SK-N-SH treated with all-trans-retinoic acid at 6 μM for 48 hours (cell line): ENCODE measurements around the gene SIGLECL1.

Experiments used
- ATAC-seq: fragments of 200-7000 bp; cut with Tn5 transposase; 3 replicates; pipeline ENCODE4 v1.9.1; 2020; ENCODE audit warnings: mild to moderate bottlenecking, moderate library complexity
- ARNTL ChIP-seq: fragments of 450-650 bp; formaldehyde crosslinking; IDR thresholded peaks from 2 replicates; pipeline ENCODE4 v1.5.0; 2020; ENCODE audit warnings: low read depth, mild to moderate bottlenecking, moderate library complexity, borderline replicate concordance
- BACH2 ChIP-seq: fragments of 250-450 bp; sonication (Bioruptor Pico); IDR thresholded peaks from 2 replicates; pipeline ENCODE4 v1.9.0; 2021; ENCODE audit warnings: mild to moderate bottlenecking, borderline replicate concordance
- CREB5 ChIP-seq: fragments of 250-450 bp; sonication (Bioruptor Pico); IDR thresholded peaks from 2 replicates; pipeline ENCODE4 v1.5.1; 2020; ENCODE audit warnings: low read depth, mild to moderate bottlenecking, moderate library complexity
- CSDC2 ChIP-seq: fragments of 250-450 bp; sonication (Bioruptor Pico); IDR thresholded peaks from 2 replicates; pipeline ENCODE4 v1.5.0; 2020; ENCODE audit warnings: mild to moderate bottlenecking, moderate library complexity
- CSRNP3 ChIP-seq: fragments of 250-450 bp; sonication (Bioruptor Pico); IDR thresholded peaks from 2 replicates; pipeline ENCODE4 v1.5.1; 2021; ENCODE audit warnings: mild to moderate bottlenecking, moderate library complexity
- ESRRG ChIP-seq: fragments of 250-450 bp; sonication (Bioruptor Pico); IDR thresholded peaks from 2 replicates; pipeline ENCODE4 v1.6.1; 2021; ENCODE audit warnings: mild to moderate bottlenecking
- GLIS3 ChIP-seq: fragments of 250-450 bp; sonication (Bioruptor Pico); IDR thresholded peaks from 2 replicates; pipeline ENCODE4 v1.5.0; 2020; ENCODE audit warnings: mild to moderate bottlenecking, moderate library complexity
- OSR1 ChIP-seq: fragments of 250-450 bp; sonication (Bioruptor Pico); IDR thresholded peaks from 2 replicates; pipeline ENCODE4 v1.8.0; 2022; ENCODE audit warnings: moderate library complexity, mild to moderate bottlenecking, inconsistent platforms
- PATZ1 ChIP-seq: fragments of 250-450 bp; sonication (Bioruptor Pico); IDR thresholded peaks from 2 replicates; pipeline ENCODE4 v1.8.0; 2020; ENCODE audit warnings: mild to moderate bottlenecking, moderate library complexity, borderline replicate concordance
- POU6F1 ChIP-seq: fragments of 250-450 bp; sonication (Bioruptor Pico); IDR thresholded peaks from 2 replicates; pipeline ENCODE4 v1.8.0; 2021; ENCODE audit warnings: low read depth, mild to moderate bottlenecking, moderate library complexity, borderline replicate concordance
- PPARA ChIP-seq: fragments of 250-450 bp; sonication (Bioruptor Pico); IDR thresholded peaks from 2 replicates; pipeline ENCODE4 v1.5.0; 2020; ENCODE audit warnings: mild to moderate bottlenecking, borderline replicate concordance
- RARB ChIP-seq: fragments of 250-450 bp; sonication (Bioruptor Pico); IDR thresholded peaks from 2 replicates; pipeline ENCODE4 v1.8.0; 2021; ENCODE audit warnings: mild to moderate bottlenecking, moderate library complexity
- TSHZ2 ChIP-seq: fragments of 250-450 bp; sonication (Bioruptor Pico); IDR thresholded peaks from 2 replicates; pipeline ENCODE4 v1.5.0; 2020; ENCODE audit warnings: mild to moderate bottlenecking, moderate library complexity
- ZC3H10 ChIP-seq: fragments of 250-450 bp; sonication (Bioruptor Pico); IDR thresholded peaks from 2 replicates; pipeline ENCODE4 v1.5.1; 2021; ENCODE audit warnings: mild to moderate bottlenecking, moderate library complexity
- ZFP3 ChIP-seq: fragments of 250-450 bp; sonication (Bioruptor Pico); IDR thresholded peaks from 2 replicates; pipeline ENCODE4 v1.5.0; 2020; ENCODE audit warnings: mild to moderate bottlenecking, moderate library complexity
- ZFP30 ChIP-seq: fragments of 450-650 bp; formaldehyde crosslinking; IDR thresholded peaks from 2 replicates; pipeline ENCODE4 v1.5.0; 2022; ENCODE audit warnings: mild to moderate bottlenecking, moderate library complexity
- ZNF565 ChIP-seq: fragments of 450-650 bp; formaldehyde crosslinking; conservative IDR thresholded peaks from 2 replicates; pipeline ENCODE4 v1.5.0; 2020; ENCODE audit warnings: low read depth, mild to moderate bottlenecking, moderate library complexity
- ZNF70 ChIP-seq: fragments of 450-650 bp; formaldehyde crosslinking; IDR thresholded peaks from 2 replicates; pipeline ENCODE4 v1.5.0; 2020; ENCODE audit warnings: mild to moderate bottlenecking, moderate library complexity
- ZNF8 ChIP-seq: fragments of 450-650 bp; formaldehyde crosslinking; IDR thresholded peaks from 2 replicates; pipeline ENCODE4 v1.5.0; 2020; ENCODE audit warnings: mild to moderate bottlenecking, moderate library complexity

SIGLECL1 gene

GRCh38 chr19:51294977-51295375, 44.1 kb downstream of the SIGLECL1 start (continued):
- TF ChIP-seq GLIS3 (CRISPR knock-in tag) (no peak), ZNF70 (no peak), ZNF565 (no peak), RARB (CRISPR knock-in tag) (no peak), ESRRG (CRISPR knock-in tag) (no peak), ZC3H10 (CRISPR knock-in tag) (no peak), CSRNP3 (no peak), BACH2 (no peak)
- TF ChIP-seq, all 23 proteins: peak for 0

- TF ChIP-seq CSDC2 (CRISPR knock-in tag) (no peak), ESRRG (CRISPR knock-in tag) (no peak), OSR1 (no peak), ZFP3 (CRISPR knock-in tag) (no peak), PPARA (CRISPR knock-in tag) (no peak)
- ATAC-seq: no peak
Measured at GRCh38 chr19:51295382-51296126, 44.7 kb downstream of the SIGLECL1 start.

- peak; percentile 41 for ATAC-seq
- TF ChIP-seq PPARA (CRISPR knock-in tag): no peak
- no peak for TF ChIP-seq ZNF70
- TF ChIP-seq PATZ1: no peak
- TF ChIP-seq POU6F1 (CRISPR knock-in tag): no peak
- TF ChIP-seq CSDC2 (CRISPR knock-in tag): no peak
- TF ChIP-seq GLIS3 (CRISPR knock-in tag): no peak
- TF ChIP-seq ARNTL (CRISPR knock-in tag): no peak
- TF ChIP-seq ESRRG (CRISPR knock-in tag): no peak
- TF ChIP-seq TSHZ2: no peak
- TF ChIP-seq ZFP3 (CRISPR knock-in tag): no peak
- TF ChIP-seq ZNF8 (CRISPR knock-in tag): no peak
- TF ChIP-seq BACH2: no peak
- no peak for TF ChIP-seq CREB5
- TF ChIP-seq ZFP30: no peak
Measured at GRCh38 chr19:51296336-51297093, 45.6 kb downstream of the SIGLECL1 start.
